Esophagus squamous epithelium (tissue), 5 donors: Measurements from ENCODE around the gene ATRN. TPM values are rescaled to one million over a fixed set of nuclear protein-coding genes. Genes with fewer than 3 reads are reported as not detected.
A peak's percentile ranks its signal among the peaks of the same experiment; 100 is the strongest.
"Not testable (repeated sequence)": the region's sequence is repeated elsewhere in the genome, so short reads cannot be mapped to it uniquely, and the experiment has no call there.

ENCODE experiments used
- DNase-seq: peaks from one replicate; lab custom pipeline; 2025; lab: John Stamatoyannopoulos, UW
- H3K27ac ChIP-seq, 4 donors: fragments of 200-600 bp; sonication (generic); one replicate each; pipeline ENCODE4 v1.5.1; 2016 to 2019; ENCODE audit warnings: mild to moderate bottlenecking in 1 of 4
- H3K27me3 ChIP-seq, 4 donors: fragments of 200-600 bp; sonication (generic); 1 replicate in 3 of 4; 2 replicates in 1 of 4; pipeline versions ENCODE4 v1.5.1 to v1.6.0; 2017 to 2021; ENCODE audit warnings: antibody characterized with exemption in 1 of 4
- H3K36me3 ChIP-seq, 3 donors: fragments of 200-600 bp; sonication (generic); one replicate each; pipeline ENCODE4 v1.5.1; 2016 to 2019
- H3K4me1 ChIP-seq, 3 donors: fragments of 200-600 bp; sonication (generic); one replicate each; pipeline ENCODE4 v1.5.1; 2017 to 2019
- H3K4me3 ChIP-seq, 4 donors: fragments of 200-600 bp; sonication (generic); 1 replicate in 3 of 4; 2 replicates in 1 of 4; pipeline ENCODE4 v1.5.1; 2016 to 2019; ENCODE audit warnings: mild to moderate bottlenecking in 2 of 4, moderate library complexity in 1 of 4
- H3K9me3 ChIP-seq, 3 donors: fragments of 200-600 bp; sonication (generic); one replicate each; pipeline ENCODE4 v1.5.1; 2016 to 2019
- CTCF ChIP-seq, 6 experiments: fragments of 450-650 bp in 4 of 6; fragments of 200-600 bp in 2 of 6; sonication (generic) in 2 of 6; IDR thresholded peaks; one replicate each; pipeline ENCODE4 v1.5.1; 2016 to 2019; ENCODE audit warnings: antibody characterized with exemption in 6 of 6, mild to moderate bottlenecking in 4 of 6, moderate library complexity in 4 of 6
- POLR2A ChIP-seq, 4 donors: fragments of 450-650 bp; IDR thresholded peaks; one replicate each; pipeline ENCODE4 v1.6.1; 2017; ENCODE audit warnings: antibody characterized with exemption in 4 of 4, mild to moderate bottlenecking in 4 of 4, moderate library complexity in 3 of 4
- WGBS, 2 donors: methylation state at CpG; one replicate each; pipeline ENCODE4 v1.1.5; 2018; 5-methylcytosine and 5-hydroxymethylcytosine counted together
- intact Hi-C: fragments of 100-400 bp; cut with DNase I; formaldehyde crosslinking; loops from one replicate; pipeline ENCODE4 v1.15.0; 2022
- total RNA-seq, 4 donors: library from RNA; depleted of rRNA; stranded (reverse); fragments of >200 nt; gene quantifications; one replicate each; pipeline ENCODE4 v1.1.0, GENCODE V29; 2016
- donor health status: DM: yes; HTN: yes; CAD: no.

The ATRN gene
- total RNA-seq, 4 donors from 2014 or later: 15.4 to 23.1 (median 21.4) TPM

DNA sequence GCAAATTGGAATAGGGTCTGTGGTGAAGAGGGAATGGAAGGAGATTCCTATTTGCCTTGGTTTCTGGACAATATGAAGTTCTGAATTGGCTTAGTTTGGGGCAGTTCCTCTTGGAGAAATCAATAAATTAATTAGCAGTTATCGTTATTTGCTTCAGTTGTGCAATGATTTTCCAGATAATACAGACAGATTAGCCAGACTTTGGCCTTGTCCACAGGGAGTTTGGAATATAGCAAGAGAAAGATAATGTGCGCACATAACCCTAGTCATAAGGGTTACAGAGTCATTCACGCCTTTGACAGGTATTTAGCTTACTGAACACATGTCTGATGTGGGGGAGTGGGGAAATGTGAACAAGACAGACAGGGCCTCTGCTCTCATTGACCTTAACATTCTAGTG is 1.3 kb downstream of the ATRN start:
- TF ChIP-seq POLR2A (IDR thresholded peaks at IDR 0.05) (no peak), CTCF (IDR thresholded peaks at IDR 0.05) (no peak)
- Histone ChIP-seq H3K36me3 (no peaks in the 10 kb centered on the region), H3K27me3 (no peaks in the 10 kb centered on the region), H3K4me3 (peak overlapping the region; percentile 61 to 97 (median 82)), H3K27ac (peak overlapping the region in 1 of 4 donors; percentile 82), H3K4me1 (peaks cover 15 to 33% (median 19%) of the 10 kb centered on the region in 3 donors), H3K9me3 (no peaks in the 10 kb centered on the region)
- DNase-seq: no peak
- intact Hi-C loops: no loop called here
- 73 to 75% methylated on average over 3 of the region's 3 CpGs for WGBS, 2 donors

DNA sequence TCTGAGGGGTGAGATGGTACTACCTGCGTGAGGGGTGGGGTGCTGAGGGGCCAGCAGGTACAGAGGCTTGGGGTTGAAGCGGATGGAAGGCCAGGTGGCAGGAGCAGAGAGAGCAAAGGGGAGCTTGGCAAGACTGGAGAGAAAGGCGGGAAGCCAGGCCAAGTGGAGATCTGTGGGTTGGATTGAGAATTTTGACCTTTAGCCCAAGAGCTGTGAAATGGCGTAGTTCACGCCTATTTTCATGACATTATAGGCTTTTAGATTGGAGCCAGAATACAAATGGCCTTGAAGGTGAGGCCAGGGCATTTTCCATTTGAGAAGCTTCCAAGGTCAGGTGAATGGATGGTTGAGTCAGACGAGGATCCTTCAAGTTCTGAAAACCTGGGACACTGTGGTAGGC is 2.5 kb downstream of the ATRN start:
- Histone ChIP-seq H3K9me3 (no peaks in the 10 kb centered on the region), H3K36me3 (no peaks in the 10 kb centered on the region), H3K27me3 (no peaks in the 10 kb centered on the region), H3K4me3 (no peak overlapping the region), H3K4me1 (peaks cover 15 to 33% (median 19%) of the 10 kb centered on the region in 3 donors), H3K27ac (no peak overlapping the region)
- intact Hi-C loops: no loop called here
- WGBS, 2 donors: 89 to 91% methylated on average over 6 of the region's 6 CpGs
- TF ChIP-seq POLR2A (IDR thresholded peaks at IDR 0.05) (no peak), CTCF (IDR thresholded peaks at IDR 0.05) (no peak)
- no peak for DNase-seq

DNA sequence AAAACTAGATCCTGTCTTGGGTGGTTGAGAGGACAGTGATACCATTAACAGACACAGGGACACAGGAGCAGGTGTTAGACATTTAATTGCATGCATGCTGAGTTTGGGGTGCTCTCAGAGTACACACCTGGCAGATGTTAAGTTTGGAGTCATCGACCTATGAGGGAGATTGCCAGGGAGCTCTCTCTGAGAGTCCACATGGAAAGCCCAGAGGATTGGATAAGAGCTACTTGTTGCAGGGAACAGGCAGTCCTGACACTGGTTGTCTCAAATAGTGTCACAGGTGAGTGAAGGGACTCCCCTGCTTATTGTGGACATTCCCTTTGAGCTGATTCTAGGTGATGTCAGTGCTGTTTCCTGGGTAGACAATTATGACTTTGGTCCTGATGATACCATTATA is 3.1 kb downstream of the ATRN start:
- Histone ChIP-seq H3K36me3 (no peaks in the 10 kb centered on the region), H3K4me1 (peaks cover 15 to 33% (median 19%) of the 10 kb centered on the region in 3 donors), H3K4me3 (no peak overlapping the region), H3K27ac (no peak overlapping the region), H3K9me3 (no peaks in the 10 kb centered on the region), H3K27me3 (no peaks in the 10 kb centered on the region)
- 63 to 80% methylated on average over 1 of the region's 1 CpG for WGBS, 2 donors
- intact Hi-C loops: no loop called here
- TF ChIP-seq CTCF (IDR thresholded peaks at IDR 0.05): no peak
- TF ChIP-seq POLR2A (IDR thresholded peaks at IDR 0.05): no peak
- no peak for DNase-seq

DNA sequence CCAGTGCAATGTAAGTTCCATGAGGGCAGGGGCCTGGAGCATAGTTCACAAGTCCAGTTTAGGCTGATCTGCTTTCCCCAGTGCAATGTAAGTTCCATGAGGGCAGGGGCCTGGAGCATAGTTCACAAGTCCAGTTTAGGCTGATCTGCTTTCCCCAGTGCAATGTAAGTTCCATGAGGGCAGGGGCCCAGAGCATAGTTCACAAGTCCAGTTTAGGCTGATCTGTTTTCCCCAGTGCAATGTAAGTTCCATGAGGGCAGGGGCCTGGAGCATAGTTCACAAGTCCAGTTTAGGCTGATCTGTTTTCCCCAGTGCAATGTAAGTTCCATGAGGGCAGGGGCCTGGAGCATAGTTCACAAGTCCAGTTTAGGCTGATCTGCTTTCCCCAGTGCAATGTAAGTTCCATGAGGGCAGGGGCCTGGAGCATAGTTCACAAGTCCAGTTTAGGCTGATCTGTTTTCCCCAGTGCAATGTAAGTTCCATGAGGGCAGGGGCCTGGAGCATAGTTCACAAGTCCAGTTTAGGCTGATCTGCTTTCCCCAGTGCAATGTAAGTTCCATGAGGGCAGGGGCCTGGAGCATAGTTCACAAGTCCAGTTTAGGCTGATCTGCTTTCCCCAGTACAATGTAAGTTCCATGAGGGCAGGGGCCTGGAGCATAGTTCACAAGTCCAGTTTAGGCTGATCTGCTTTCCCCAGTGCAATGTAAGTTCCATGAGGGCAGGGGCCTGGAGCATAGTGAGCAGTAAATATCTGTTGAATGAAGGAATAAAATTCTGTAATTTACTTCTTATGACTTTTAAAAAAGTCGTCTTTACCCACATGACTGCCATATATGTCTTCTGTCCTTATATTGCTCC is 6.4 kb downstream of the ATRN start:
- H3K27ac ChIP-seq, H3K27me3 ChIP-seq, H3K4me3 ChIP-seq, H3K9me3 ChIP-seq, intact Hi-C loops, DNase-seq, H3K36me3 ChIP-seq: not testable (repeated sequence)
- peaks cover 10 to 19% (median 12%) of the 10 kb centered on the region in 3 donors for H3K4me1 ChIP-seq
- WGBS, 2 donors: 94 to 96% methylated on average over 1 of the region's 1 CpG

GRCh38 chr20:3477861-3478544 is 7.2 kb downstream of the ATRN start:
- TF ChIP-seq POLR2A (IDR thresholded peaks at IDR 0.05) (no peak), CTCF (IDR thresholded peaks at IDR 0.05) (no peak)
- WGBS, 2 donors: 78 to 90% methylated on average over 4 to 5 of the region's 5 CpGs
- intact Hi-C loops: no loop called here

More at GRCh38 chr20:3477861-3478544, 7.2 kb downstream of the ATRN start:
- Histone ChIP-seq H3K27ac (no peak overlapping the region), H3K4me3 (no peak overlapping the region), H3K9me3 (no peaks in the 10 kb centered on the region), H3K4me1 (peaks cover 5 to 12% (median 5%) of the 10 kb centered on the region in 3 donors), H3K36me3 (no peaks in the 10 kb centered on the region), H3K27me3 (no peaks in the 10 kb centered on the region)
- DNase-seq: no peak
